NCI-H2081 treated with DMSO at 0.1 percent for 48 hours (cell line): ENCODE measurements around the gene SCG2.

Experiments
- DNase-seq: peaks from one replicate; lab custom pipeline; 2025; lab: John Stamatoyannopoulos, UW

The SCG2 gene

GRCh38 chr2:223570784-223571183 lies 31.4 kb downstream of the SCG2 start:
- DNase-seq = no peak

DNA sequence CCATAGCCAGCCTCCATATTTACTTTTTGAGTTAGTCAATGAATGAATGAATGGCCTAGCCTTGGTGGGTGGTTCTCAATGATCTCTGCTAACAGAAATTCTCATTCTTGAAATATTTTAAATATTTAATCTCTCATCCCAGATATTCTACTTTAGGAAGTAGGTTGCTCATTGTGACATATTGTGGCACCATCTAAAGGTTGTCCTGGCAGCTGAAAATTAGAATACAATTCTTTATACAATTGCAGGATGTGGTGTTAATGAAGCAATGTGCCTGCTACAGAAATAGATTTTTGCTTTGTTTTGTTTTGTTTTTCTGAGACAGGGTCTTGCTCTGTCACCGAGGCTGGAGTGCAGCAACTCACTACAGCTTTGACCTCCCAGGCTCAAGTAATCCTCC lies 35.8 kb downstream of the SCG2 start:
- no peak for DNase-seq

- DNase-seq = peak; percentile 41
Observed at GRCh38 chr2:223563462-223563861, 38.7 kb downstream of the SCG2 start.

DNA sequence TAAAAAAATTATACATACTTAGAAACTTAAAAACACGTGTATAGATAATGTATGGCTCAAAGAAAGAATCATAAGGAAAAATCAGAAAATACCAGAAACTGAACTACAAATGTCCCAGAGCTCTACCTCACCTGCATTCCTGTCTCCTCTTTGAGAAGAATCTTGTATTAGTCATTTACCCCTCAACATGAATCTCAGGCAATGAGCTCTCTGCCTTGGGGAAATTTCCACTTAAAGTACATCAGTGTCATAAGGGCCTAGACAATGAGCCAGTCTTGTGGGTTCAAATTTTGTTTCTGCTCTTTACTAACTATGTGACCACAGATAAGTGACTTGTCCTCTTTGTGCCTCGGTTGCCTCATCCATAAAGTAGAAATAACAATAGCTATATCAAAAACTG lies 40.1 kb downstream of the SCG2 start:
- no peak for DNase-seq

- peak; percentile 77 for DNase-seq
Observed at GRCh38 chr2:223560749-223561435, 41.3 kb downstream of the SCG2 start.

- DNase-seq = no peak
Observed at GRCh38 chr2:223558970-223559369, 43.2 kb downstream of the SCG2 start.

- DNase-seq = no peak
Observed at GRCh38 chr2:223554923-223555322, 47.2 kb downstream of the SCG2 start.

DNA sequence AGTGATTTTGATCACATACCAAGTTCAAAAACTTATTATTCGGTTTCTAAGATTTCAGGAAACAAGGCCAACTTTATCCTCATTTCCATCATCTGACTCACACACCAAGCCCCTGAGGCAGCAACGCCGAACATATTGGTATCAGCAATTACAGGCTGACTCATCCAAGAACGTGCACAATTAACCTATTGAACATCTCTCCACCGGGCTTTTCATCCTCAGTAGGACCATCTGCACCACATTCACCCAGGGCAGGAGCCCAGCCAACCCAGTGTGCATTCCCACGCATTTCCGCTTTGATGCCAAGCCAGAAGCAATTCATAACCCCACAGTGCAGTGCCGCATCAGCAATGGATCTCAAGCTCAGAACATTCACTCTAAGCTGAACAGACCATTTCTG lies 52.9 kb downstream of the SCG2 start:
- peak; percentile 27 for DNase-seq

- DNase-seq = no peak
Observed at GRCh38 chr2:223548194-223548593, 54.0 kb downstream of the SCG2 start.
